GM23248 (cell line): ENCODE data around the gene PRDM12. TPM values are rescaled to one million over a fixed set of nuclear protein-coding genes. Genes with fewer than 3 reads are reported as not detected.
A peak's percentile ranks its signal among the peaks of the same experiment; 100 is the strongest.

Experiments used
- DNase-seq: peaks from one replicate; pipeline ENCODE4 v3.0.0-alpha.2; 2015
- H2AFZ ChIP-seq: fragments of 200-600 bp; sonication (generic); 2 replicates; pipeline ENCODE4 v1.6.1; 2016; ENCODE audit warnings: antibody characterized with exemption
- H3F3A ChIP-seq: fragments of 200-600 bp; sonication (generic); 2 replicates; pipeline ENCODE4 v1.6.1; 2016; ENCODE audit warnings: mild to moderate bottlenecking, antibody characterized with exemption, mixed run types; ENCODE audit not compliant: insufficient read depth
- H3K27ac ChIP-seq: fragments of 200-600 bp; sonication (generic); 2 replicates; pipeline ENCODE4 v1.5.1; 2016; ENCODE audit warnings: mild to moderate bottlenecking
- H3K27me3 ChIP-seq: fragments of 200-600 bp; sonication (generic); replicated peaks from 2 replicates; pipeline ENCODE4 v1.6.1; 2016; ENCODE audit warnings: mild to moderate bottlenecking; ENCODE audit not compliant: insufficient read depth
- H3K36me3 ChIP-seq: fragments of 200-600 bp; sonication (generic); 2 replicates; pipeline ENCODE4 v1.6.1; 2016; ENCODE audit warnings: low read depth, mild to moderate bottlenecking
- H3K4me1 ChIP-seq: fragments of 200-600 bp; sonication (generic); 2 replicates; pipeline ENCODE4 v1.6.1; 2016; ENCODE audit warnings: mild to moderate bottlenecking; ENCODE audit not compliant: insufficient read depth
- H3K4me2 ChIP-seq: fragments of 200-600 bp; sonication (generic); one replicate; pipeline ENCODE4 v1.6.1; 2016; ENCODE audit warnings: mild to moderate bottlenecking; ENCODE audit not compliant: unreplicated experiment
- H3K4me3 ChIP-seq: fragments of 200-600 bp; sonication (generic); 2 replicates; pipeline ENCODE4 v1.5.1; 2016; ENCODE audit warnings: mild to moderate bottlenecking
- H3K79me2 ChIP-seq: fragments of 200-600 bp; sonication (generic); 2 replicates; pipeline ENCODE4 v1.6.1; 2016; ENCODE audit warnings: mild to moderate bottlenecking; ENCODE audit not compliant: insufficient read depth
- H3K9ac ChIP-seq: fragments of 200-600 bp; sonication (generic); 2 replicates; pipeline ENCODE4 v1.6.1; 2016; ENCODE audit warnings: mild to moderate bottlenecking
- H3K9me2 ChIP-seq: fragments of 200-600 bp; sonication (generic); 2 replicates; pipeline ENCODE4 v1.6.1; 2016; ENCODE audit warnings: mixed run types, mild to moderate bottlenecking, moderate library complexity; ENCODE audit not compliant: insufficient read depth
- H3K9me3 ChIP-seq: fragments of 200-600 bp; sonication (generic); one replicate; pipeline ENCODE4 v1.6.1; 2017; ENCODE audit warnings: low read depth
- H4K20me1 ChIP-seq: fragments of 200-600 bp; sonication (generic); 2 replicates; pipeline ENCODE4 v1.6.0; 2016; ENCODE audit not compliant: insufficient read depth
- EZH2 ChIP-seq: fragments of 200-600 bp; sonication (generic); IDR thresholded peaks from 2 replicates; pipeline ENCODE4 v1.6.1; 2018; ENCODE audit warnings: antibody characterized with exemption, mild to moderate bottlenecking; ENCODE audit not compliant: insufficient read depth, poor library complexity, severe bottlenecking
- EZH2phosphoT487 ChIP-seq: fragments of 200-600 bp; sonication (generic); IDR thresholded peaks from 2 replicates; pipeline ENCODE4 v1.6.1; 2018; ENCODE audit warnings: antibody characterized with exemption, moderate library complexity, mild to moderate bottlenecking, low read depth; ENCODE audit not compliant: insufficient read depth
- WGBS, 2 experiments: methylation state at CpG; one replicate each; pipeline ENCODE4 v1.1.6; 2015 to 2017; ENCODE audit warnings: low lambda C conversion rate in 2 of 2, low coverage in 1 of 2; ENCODE audit errors: missing lambda C conversion rate in 2 of 2; 5-methylcytosine and 5-hydroxymethylcytosine counted together
- in situ Hi-C: fragments of 300-500 bp; cut with MboI; formaldehyde crosslinking; loops from 2 replicates; pipeline ENCODE4 v1.15.0; 2020
- polyA plus RNA-seq: library from polyadenylated mRNA; unstranded; fragments of >200 nt; fragmentation: Nextera tagmentation; extraction: Ambion mirVana; gene quantifications from 2 replicates; pipeline ENCODE4 v1.2.1, GENCODE V29; 2016
- total RNA-seq: library from RNA; depleted of rRNA; stranded (reverse); fragments of >200 nt; shearing (Covaris generic); gene quantifications from 2 replicates; pipeline ENCODE4 v1.2.3, GENCODE V29; 2014

PRDM12 gene
- total and polyA plus RNA-seq, 2 experiments from 2014 or later = not detected

GRCh38 chr9:130711469-130711868 lies 47.1 kb downstream of the PRDM12 start:
- H2AFZ ChIP-seq = no peak overlapping the region
- H3F3A ChIP-seq = peaks cover 32% of the 10 kb centered on the region
- no peaks in the 10 kb centered on the region for H3K9me3 ChIP-seq
- no peak for DNase-seq
- no peak overlapping the region for H3K9ac ChIP-seq
- peaks cover 35% of the 10 kb centered on the region for H3K79me2 ChIP-seq
- H3K27ac ChIP-seq = no peak overlapping the region
- H3K4me3 ChIP-seq = no peak overlapping the region
- H3K27me3 ChIP-seq = no peaks in the 10 kb centered on the region
- in situ Hi-C loops = no loop called here
- WGBS, 2 experiments = 94% methylated on average over 8 of the region's 8 CpGs
- no peaks in the 10 kb centered on the region for H4K20me1 ChIP-seq
- TF ChIP-seq EZH2phosphoT487 (no peak), EZH2 (no peak)
- H3K4me1 ChIP-seq = peaks cover 5% of the 10 kb centered on the region; the same call in 1 of the 2 replicates
- H3K36me3 ChIP-seq = no peaks in the 10 kb centered on the region
- no peak overlapping the region for H3K4me2 ChIP-seq
- no peaks in the 10 kb centered on the region for H3K9me2 ChIP-seq

GRCh38 chr9:130712564-130713285 lies 48.3 kb downstream of the PRDM12 start:
- in situ Hi-C loops = no loop called here
- peak overlapping the region; percentile 88 for H3K4me3 ChIP-seq
- H3K9ac ChIP-seq = peak overlapping the region; percentile 91
- peaks cover 6% of the 10 kb centered on the region; the same call in 1 of the 2 replicates for H3K4me1 ChIP-seq
- no peaks in the 10 kb centered on the region for H3K27me3 ChIP-seq
- no peaks in the 10 kb centered on the region for H4K20me1 ChIP-seq
- no peak for TF ChIP-seq EZH2phosphoT487
- TF ChIP-seq EZH2 = no peak
- no peaks in the 10 kb centered on the region for H3K9me3 ChIP-seq
- H2AFZ ChIP-seq = peak overlapping the region; percentile 83
- H3K9me2 ChIP-seq = no peaks in the 10 kb centered on the region
- H3K79me2 ChIP-seq = peaks cover 48% of the 10 kb centered on the region
- peak overlapping the region; percentile 89 for H3K27ac ChIP-seq
- H3K4me2 ChIP-seq = peak overlapping the region; percentile 94
- DNase-seq = peak; percentile 100
- H3K36me3 ChIP-seq = no peaks in the 10 kb centered on the region
- peaks cover 24% of the 10 kb centered on the region for H3F3A ChIP-seq
- WGBS, 2 experiments = 0 to 1% methylated on average over 44 to 62 of the region's 68 CpGs

- Histone ChIP-seq H3K4me3 (peak overlapping the region; percentile 88), H3F3A (peaks cover 24% of the 10 kb centered on the region), H2AFZ (peak overlapping the region; percentile 79), H3K4me1 (peaks cover 6% of the 10 kb centered on the region; the same call in 1 of the 2 replicates), H3K27ac (peak overlapping the region; percentile 89), H3K36me3 (no peaks in the 10 kb centered on the region), H3K27me3 (no peaks in the 10 kb centered on the region), H3K9me3 (no peaks in the 10 kb centered on the region), H3K79me2 (peaks cover 55% of the 10 kb centered on the region), H4K20me1 (no peaks in the 10 kb centered on the region), H3K4me2 (peak overlapping the region; percentile 94), H3K9me2 (no peaks in the 10 kb centered on the region), H3K9ac (peak overlapping the region; percentile 91)
- in situ Hi-C loops = no loop called here
- 1 to 2% methylated on average over 20 to 30 of the region's 37 CpGs for WGBS, 2 experiments
- DNase-seq = peak; percentile 71
- TF ChIP-seq EZH2phosphoT487 = no peak
- no peak for TF ChIP-seq EZH2
Measured at GRCh38 chr9:130713286-130713960, 49.0 kb downstream of the PRDM12 start.

- H4K20me1 ChIP-seq = no peaks in the 10 kb centered on the region
Measured at GRCh38 chr9:130714586-130715110, 50.3 kb downstream of the PRDM12 start.

More at GRCh38 chr9:130714586-130715110, 50.3 kb downstream of the PRDM12 start:
- DNase-seq = peak; percentile 27
- Histone ChIP-seq H3K4me1 (peaks cover 6% of the 10 kb centered on the region; the same call in 1 of the 2 replicates), H3K27ac (peak overlapping the region; percentile 89), H3K9ac (peak overlapping the region; percentile 91), H3K4me3 (peak overlapping the region; percentile 88), H3K9me3 (no peaks in the 10 kb centered on the region), H3F3A (peaks cover 24% of the 10 kb centered on the region), H3K27me3 (no peaks in the 10 kb centered on the region), H3K9me2 (no peaks in the 10 kb centered on the region), H3K79me2 (peaks cover 67% of the 10 kb centered on the region), H3K36me3 (no peaks in the 10 kb centered on the region), H3K4me2 (peak overlapping the region; percentile 94), H2AFZ (peak overlapping the region; percentile 51)
- TF ChIP-seq EZH2 (no peak), EZH2phosphoT487 (no peak)
- 3 to 5% methylated on average over 7 of the region's 7 CpGs for WGBS, 2 experiments
- in situ Hi-C loops = no loop called here
